Naive thymus-derived CD4-positive, alpha-beta T cell (primary cell): ENCODE data around the gene PROK2. TPM values are rescaled to one million over a fixed set of nuclear protein-coding genes. Genes with fewer than 3 reads are reported as not detected.

Experiments used
- ATAC-seq: fragments of 150-1000 bp; cut with Tn5 transposase; 2 replicates; pipeline ENCODE4 v1.10.0; 2021; ENCODE audit warnings: mild to moderate bottlenecking, moderate library complexity
- CTCF ChIA-PET: fragments of 350-600 bp; sonication (Branson Sonifier 250); formaldehyde crosslinking; loops from one replicate; lab custom pipeline; 2021; ENCODE audit warnings: antibody characterized with exemption; lab: Charles Lee
- POLR2A ChIA-PET: fragments of 350-600 bp; sonication (Branson Sonifier 250); formaldehyde crosslinking; loops from one replicate; lab custom pipeline; 2021; ENCODE audit warnings: antibody characterized with exemption, inconsistent platforms; lab: Charles Lee
- DNase-seq, 9 donors: peaks; one replicate each; pipeline versions ENCODE4 v3.0.0 to v3.0.0-alpha.2; 2020 to 2022; ENCODE audit warnings: mixed read lengths in 1 of 9
- H3K27ac ChIP-seq: one replicate; pipeline ENCODE4 v1.7.0; 2013; ENCODE audit warnings: mild to moderate bottlenecking, low read depth, low read length, moderate library complexity
- H3K27me3 ChIP-seq, 2 donors: one replicate each; pipeline ENCODE4 v1.7.0; 2013; ENCODE audit warnings: low read length in 2 of 2, mild to moderate bottlenecking in 2 of 2, moderate library complexity in 2 of 2; ENCODE audit not compliant: control insufficient read depth in 2 of 2, insufficient read depth in 2 of 2
- H3K36me3 ChIP-seq, 3 experiments: 1 replicate in 2 of 3; 2 replicates in 1 of 3; pipeline ENCODE4 v1.7.0; 2013; ENCODE audit warnings: low read length in 3 of 3, mild to moderate bottlenecking in 3 of 3, moderate library complexity in 1 of 3; ENCODE audit not compliant: insufficient read depth in 3 of 3, control insufficient read depth in 2 of 3
- H3K4me1 ChIP-seq, 2 donors: one replicate each; pipeline ENCODE4 v1.7.0; 2013; ENCODE audit warnings: low read length in 2 of 2, mild to moderate bottlenecking in 2 of 2, moderate library complexity in 1 of 2; ENCODE audit not compliant: control insufficient read depth in 2 of 2, insufficient read depth in 2 of 2
- H3K4me3 ChIP-seq: 2 replicates; pipeline ENCODE4 v1.7.0; 2013; ENCODE audit warnings: mild to moderate bottlenecking, low read length
- H3K9me3 ChIP-seq, 3 experiments: 1 replicate in 2 of 3; 2 replicates in 1 of 3; pipeline ENCODE4 v1.7.0; 2013; ENCODE audit warnings: low read length in 3 of 3; ENCODE audit not compliant: control insufficient read depth in 2 of 3
- H3K27ac Mint-ChIP-seq, 9 donors: one replicate each; pipeline ENCODE4 v1.8.0; 2020 to 2022; ENCODE audit warnings: mixed read lengths in 9 of 9, mild to moderate bottlenecking in 8 of 9, moderate library complexity in 5 of 9, inconsistent platforms in 2 of 9
- H3K27me3 Mint-ChIP-seq, 5 donors: one replicate each; pipeline ENCODE4 v1.8.0; 2021 to 2022; ENCODE audit warnings: mixed read lengths in 5 of 5, mild to moderate bottlenecking in 1 of 5
- H3K36me3 Mint-ChIP-seq, 5 donors: one replicate each; pipeline ENCODE4 v1.8.0; 2020 to 2022; ENCODE audit warnings: mixed read lengths in 5 of 5, mild to moderate bottlenecking in 3 of 5, inconsistent platforms in 1 of 5
- H3K4me1 Mint-ChIP-seq, 7 donors: one replicate each; pipeline ENCODE4 v1.8.0; 2020 to 2022; ENCODE audit warnings: mixed read lengths in 7 of 7, mild to moderate bottlenecking in 3 of 7, inconsistent platforms in 1 of 7
- H3K4me3 Mint-ChIP-seq, 10 donors: one replicate each; pipeline ENCODE4 v1.8.0; 2020 to 2022; ENCODE audit warnings: mild to moderate bottlenecking in 10 of 10, mixed read lengths in 10 of 10, moderate library complexity in 6 of 10, inconsistent platforms in 2 of 10
- H3K9me3 Mint-ChIP-seq, 11 donors: one replicate each; pipeline ENCODE4 v1.8.0; 2020 to 2022; ENCODE audit warnings: mixed read lengths in 11 of 11, mild to moderate bottlenecking in 4 of 11, inconsistent platforms in 1 of 11, moderate library complexity in 1 of 11
- intact Hi-C, 2 donors: fragments of 100-400 bp; cut with micrococcal nuclease; formaldehyde crosslinking; loops; one replicate each; pipeline ENCODE4 v1.15.1; 2023
- polyA plus RNA-seq, 2 donors: library from polyadenylated mRNA; unstranded; fragments of 300-500 nt; fragmentation: Illumina TruSeq; gene quantifications; one replicate each; pipeline ENCODE4 v1.2.3, GENCODE V29; 2021
- total RNA-seq, 6 experiments: library from RNA in 5 of 6; stranded (reverse) in 5 of 6; gene quantifications; 1 replicate in 5 of 6; 2 replicates in 1 of 6; pipeline ENCODE4 v1.2.3 and lab custom pipeline; 2021 to 2026

The PROK2 gene
- total and polyA plus RNA-seq, 7 experiments from 2014 or later, result 14.1 TPM; not detected in 6

- no peak for DNase-seq
- peaks cover 0 to 2% (median 0%) of the 10 kb centered on the region in 11 donors for H3K9me3 Mint-ChIP-seq
- ATAC-seq, result no peak
- H3K4me1 ChIP-seq, result peaks cover 0 to 8% of the 10 kb centered on the region in 2 donors
- H3K4me3 Mint-ChIP-seq, result peak overlapping the region; percentile 61 to 89 (median 80)
- peaks cover 53 to 81% (median 62%) of the 10 kb centered on the region in 5 donors for H3K27me3 Mint-ChIP-seq
- peak overlapping the region; percentile 13 for H3K4me3 ChIP-seq
- peaks cover 20 to 29% (median 25%) of the 10 kb centered on the region in 7 donors for H3K4me1 Mint-ChIP-seq
- intact Hi-C loops, result loop anchor here in 1 of 2 donors (5.0 kb wide), 1 partner anchor 57 kb away; the partner anchor contains the start of gene EIF4E3
- ChIA-PET POLR2A (no interaction called here), CTCF (interaction anchor here (1.1 kb wide), 1 partner anchor 54 kb away, joined by 3 read pairs; no protein-coding TSS in a partner anchor)
- H3K27me3 ChIP-seq, result peaks cover 21 to 33% of the 10 kb centered on the region in 2 donors
- no peak overlapping the region for H3K27ac ChIP-seq
- no peaks in the 10 kb centered on the region for H3K36me3 ChIP-seq
- H3K9me3 ChIP-seq, result no peaks in the 10 kb centered on the region
- no peak overlapping the region for H3K27ac Mint-ChIP-seq
- H3K36me3 Mint-ChIP-seq, result no peaks in the 10 kb centered on the region
Measured at GRCh38 chr3:71784201-71784913, 591 bp downstream of the PROK2 start.

GRCh38 chr3:71783152-71783551, 1.8 kb downstream of the PROK2 start:
- Mint-ChIP-seq H3K9me3 (no peaks in the 10 kb centered on the region), H3K36me3 (no peaks in the 10 kb centered on the region), H3K4me1 (peaks cover 20 to 30% (median 25%) of the 10 kb centered on the region in 7 donors), H3K27me3 (peaks cover 53 to 80% (median 62%) of the 10 kb centered on the region in 5 donors), H3K4me3 (peak overlapping the region in 1 of 10 donors; percentile 29), H3K27ac (no peak overlapping the region)
- ChIA-PET POLR2A (no interaction called here), CTCF (no interaction called here)
- intact Hi-C loops, result loop anchor here in 1 of 2 donors (5.0 kb wide), 1 partner anchor 56 kb away; the partner anchor contains the start of gene EIF4E3
- Histone ChIP-seq H3K36me3 (no peaks in the 10 kb centered on the region), H3K9me3 (no peaks in the 10 kb centered on the region), H3K27ac (no peak overlapping the region), H3K4me3 (no peak overlapping the region), H3K27me3 (peaks cover 21 to 33% of the 10 kb centered on the region in 2 donors), H3K4me1 (peaks cover 0 to 8% of the 10 kb centered on the region in 2 donors)
- DNase-seq, result no peak
- no peak for ATAC-seq

GRCh38 chr3:71780430-71780829, 4.5 kb downstream of the PROK2 start:
- peaks cover 0 to 8% of the 10 kb centered on the region in 2 donors for H3K4me1 ChIP-seq
- Mint-ChIP-seq H3K4me1 (peaks cover 13 to 22% (median 18%) of the 10 kb centered on the region in 7 donors), H3K27ac (no peak overlapping the region), H3K9me3 (no peaks in the 10 kb centered on the region), H3K36me3 (no peaks in the 10 kb centered on the region), H3K27me3 (peaks cover 45 to 56% (median 54%) of the 10 kb centered on the region in 5 donors), H3K4me3 (peak overlapping the region in 1 of 10 donors; percentile 10)
- ATAC-seq (no peak), DNase-seq (no peak)
- H3K4me3 ChIP-seq, result no peak overlapping the region
- no peaks in the 10 kb centered on the region for H3K36me3 ChIP-seq
- no peaks in the 10 kb centered on the region for H3K9me3 ChIP-seq
- POLR2A ChIA-PET, result no interaction called here
- H3K27ac ChIP-seq, result no peak overlapping the region
- intact Hi-C loops, result loop anchor here in 1 of 2 donors (5.0 kb wide), 1 partner anchor 53 kb away; the partner anchor contains the start of gene EIF4E3
- peaks cover 17 to 33% of the 10 kb centered on the region in 2 donors for H3K27me3 ChIP-seq
- CTCF ChIA-PET, result no interaction called here

DNA sequence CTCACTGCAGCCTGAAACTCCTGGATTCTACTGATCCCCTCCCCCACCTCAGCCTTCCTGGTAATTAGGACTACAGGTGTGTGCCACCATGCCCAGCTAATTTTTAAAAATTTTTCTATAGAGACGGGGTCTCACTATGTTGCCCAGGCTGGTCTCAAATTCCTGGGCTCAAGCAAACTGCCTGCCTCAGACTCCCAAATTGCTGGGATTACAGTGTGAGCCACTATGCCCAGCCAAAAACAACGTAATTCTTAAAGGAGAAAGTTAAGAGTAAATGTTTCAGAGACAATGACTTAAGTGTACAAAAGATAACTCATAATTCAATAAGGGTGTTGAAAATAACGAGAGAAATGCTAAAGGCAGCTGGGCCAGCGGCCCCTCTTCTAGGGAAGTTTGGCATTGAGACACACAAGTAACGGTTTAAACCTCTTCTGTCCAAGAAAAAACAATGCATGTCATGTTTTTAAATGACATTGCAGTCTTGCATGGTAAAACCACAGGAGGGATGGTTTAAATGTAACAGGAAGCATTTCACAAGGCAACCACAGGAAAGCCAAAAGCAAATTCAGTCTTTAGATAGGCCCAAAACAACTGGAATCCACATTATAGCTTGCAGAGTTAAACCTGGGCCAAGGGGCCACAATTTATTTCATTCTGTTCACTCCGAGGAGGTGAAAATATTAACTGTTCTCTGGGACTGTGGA, 5.1 kb downstream of the PROK2 start:
- H3K4me3 Mint-ChIP-seq, result peak overlapping the region in 1 of 10 donors; percentile 10
- peaks cover 17 to 33% of the 10 kb centered on the region in 2 donors for H3K27me3 ChIP-seq
- H3K27me3 Mint-ChIP-seq, result peaks cover 42 to 53% (median 51%) of the 10 kb centered on the region in 5 donors
- H3K4me1 ChIP-seq, result peaks cover 0 to 8% of the 10 kb centered on the region in 2 donors
- H3K27ac ChIP-seq, result no peak overlapping the region
- H3K4me3 ChIP-seq, result no peak overlapping the region
- ATAC-seq, result peak; percentile 74
- no peak for DNase-seq
- POLR2A ChIA-PET, result no interaction called here
- H3K36me3 Mint-ChIP-seq, result no peaks in the 10 kb centered on the region
- no peaks in the 10 kb centered on the region for H3K9me3 ChIP-seq
- intact Hi-C loops, result loop anchor here in 1 of 2 donors (5.0 kb wide), 1 partner anchor 53 kb away; the partner anchor contains the start of gene EIF4E3
- H3K27ac Mint-ChIP-seq, result no peak overlapping the region
- CTCF ChIA-PET, result interaction anchor here (0.6 kb wide), 1 partner anchor 1072 kb away, joined by 3 read pairs; no protein-coding TSS in a partner anchor
- no peaks in the 10 kb centered on the region for H3K36me3 ChIP-seq
- H3K9me3 Mint-ChIP-seq, result no peaks in the 10 kb centered on the region
- peaks cover 10 to 20% (median 16%) of the 10 kb centered on the region in 7 donors for H3K4me1 Mint-ChIP-seq

- H3K27ac Mint-ChIP-seq, result no peak overlapping the region
- CTCF ChIA-PET, result no interaction called here
- Histone ChIP-seq H3K4me3 (no peak overlapping the region), H3K4me1 (no peaks in the 10 kb centered on the region), H3K27ac (no peak overlapping the region), H3K27me3 (peaks cover 6 to 25% of the 10 kb centered on the region in 2 donors), H3K9me3 (no peaks in the 10 kb centered on the region), H3K36me3 (no peaks in the 10 kb centered on the region)
- no peak for DNase-seq
- H3K4me1 Mint-ChIP-seq, result peaks cover 0 to 14% (median 8%) of the 10 kb centered on the region in 7 donors
- POLR2A ChIA-PET, result no interaction called here
- H3K27me3 Mint-ChIP-seq, result peaks cover 28 to 41% (median 40%) of the 10 kb centered on the region in 5 donors
- ATAC-seq, result no peak
- no peaks in the 10 kb centered on the region for H3K36me3 Mint-ChIP-seq
- H3K9me3 Mint-ChIP-seq, result no peaks in the 10 kb centered on the region
- no peak overlapping the region for H3K4me3 Mint-ChIP-seq
- intact Hi-C loops, result no loop called here
Measured at GRCh38 chr3:71778353-71778752, 6.6 kb downstream of the PROK2 start.

DNA sequence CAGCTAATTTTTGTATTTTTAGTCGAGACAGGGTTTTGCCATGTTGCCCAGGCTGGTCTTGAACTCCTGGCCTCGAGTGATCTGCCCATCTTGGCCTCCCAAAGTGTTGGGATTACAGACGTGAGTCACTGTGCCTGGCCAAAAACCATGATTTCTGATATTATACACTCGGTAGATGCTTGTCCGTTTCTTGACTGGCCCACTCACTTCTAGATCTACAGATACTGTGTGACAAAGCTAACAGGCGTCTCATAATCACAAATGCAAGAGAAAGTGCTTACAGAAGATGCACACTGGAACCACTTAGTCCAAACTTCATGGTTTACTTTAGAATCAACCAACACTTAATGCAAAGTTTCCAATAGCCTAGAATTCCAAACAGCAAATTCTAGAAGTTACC, 8.4 kb downstream of the PROK2 start:
- no peak overlapping the region for H3K4me3 Mint-ChIP-seq
- ATAC-seq, result peak; percentile 34
- ChIA-PET CTCF (interaction anchor here (1.5 kb wide), 1 partner anchor 46 kb away, joined by 5 read pairs; no protein-coding TSS in a partner anchor), POLR2A (no interaction called here)
- Histone ChIP-seq H3K36me3 (no peaks in the 10 kb centered on the region), H3K27ac (no peak overlapping the region), H3K4me1 (no peaks in the 10 kb centered on the region), H3K9me3 (no peaks in the 10 kb centered on the region), H3K4me3 (no peak overlapping the region), H3K27me3 (peaks cover 0 to 12% of the 10 kb centered on the region in 2 donors)
- peaks cover 13 to 29% (median 23%) of the 10 kb centered on the region in 5 donors for H3K27me3 Mint-ChIP-seq
- intact Hi-C loops, result no loop called here
- H3K9me3 Mint-ChIP-seq, result no peaks in the 10 kb centered on the region
- DNase-seq, result no peak
- no peaks in the 10 kb centered on the region for H3K36me3 Mint-ChIP-seq
- peak overlapping the region in 1 of 9 donors; percentile 26 for H3K27ac Mint-ChIP-seq
- H3K4me1 Mint-ChIP-seq, result peaks cover 0 to 14% (median 8%) of the 10 kb centered on the region in 7 donors
